Endothelial cell of umbilical vein (primary cell): ENCODE measurements around the gene ADGRG7. TPM values are rescaled to one million over a fixed set of nuclear protein-coding genes. Genes with fewer than 3 reads are reported as not detected.
"Not testable (repeated sequence)": the region's sequence is repeated elsewhere in the genome, so short reads cannot be mapped to it uniquely, and the experiment has no call there.

Source experiments
- BruUV-seq: library from RNA; stranded (reverse); fragments of 400-500 nt; replicated peaks from 2 replicates; lab custom pipeline; 2021; lab: Mats Ljungman, UMichigan
- CTCF ChIA-PET: fragments of 300-600, 350-600 bp; sonication (Branson Sonifier 250); formaldehyde crosslinking; loops from one replicate; lab custom pipeline; 2021; ENCODE audit warnings: antibody characterized with exemption, inconsistent platforms; lab: Charles Lee
- POLR2A ChIA-PET: fragments of 300-600, 350-600 bp; sonication (Branson Sonifier 250); formaldehyde crosslinking; loops from one replicate; lab custom pipeline; 2021; ENCODE audit warnings: antibody characterized with exemption, inconsistent platforms; lab: Charles Lee
- DNase-seq: peaks from one replicate; pipeline ENCODE4 v3.0.0-alpha.2; 2011; ENCODE audit warnings: low read depth, low spot score
- FAIRE-seq: peaks from 2 replicates; lab custom pipeline; 2011; peaks lifted over from hg19 to GRCh38; lab: Jason Lieb, UNC
- H2AFZ ChIP-seq: 2 replicates; pipeline ENCODE4 v1.6.0; 2012; ENCODE audit warnings: low read depth, low read length, control low read depth, inconsistent platforms
- H3K27ac ChIP-seq: 2 replicates; pipeline ENCODE4 v1.5.1; 2011; ENCODE audit warnings: low read depth, mild to moderate bottlenecking, control low read depth, low read length, moderate library complexity; ENCODE audit not compliant: insufficient read depth
- H3K27me3 ChIP-seq, 2 experiments: 2 replicates each; pipeline versions ENCODE4 v1.6.0 to v1.6.1; 2011; ENCODE audit warnings: low read length in 2 of 2, mixed read lengths in 1 of 2; ENCODE audit not compliant: control insufficient read depth in 2 of 2, insufficient read depth in 2 of 2
- H3K36me3 ChIP-seq, 2 experiments: 2 replicates in 1 of 2; 3 replicates in 1 of 2; pipeline ENCODE4 v1.5.1; 2011; ENCODE audit warnings: low read length in 2 of 2, mild to moderate bottlenecking in 1 of 2, moderate library complexity in 1 of 2; ENCODE audit not compliant: control insufficient read depth in 2 of 2, insufficient read depth in 2 of 2; ENCODE audit errors: extremely low read depth in 1 of 2
- H3K4me1 ChIP-seq: 3 replicates; pipeline ENCODE4 v1.5.1; 2011; ENCODE audit warnings: mild to moderate bottlenecking, low read length; ENCODE audit not compliant: control insufficient read depth, insufficient read depth; ENCODE audit errors: extremely low read depth
- H3K4me2 ChIP-seq: 2 replicates; pipeline ENCODE4 v1.6.1; 2011; ENCODE audit warnings: low read length, control low read depth, mixed read lengths; ENCODE audit not compliant: insufficient read depth
- H3K4me3 ChIP-seq, 3 experiments: fragments of 200-600 bp in 1 of 3; sonication (generic), shearing (Covaris generic) in 1 of 3; replicated peaks in 1 of 3; 2 replicates each; pipeline ENCODE4 v1.5.1; 2011 to 2016; ENCODE audit warnings: control low read depth in 3 of 3, low read length in 3 of 3, mild to moderate bottlenecking in 2 of 3, inconsistent platforms in 1 of 3, low read depth in 1 of 3, moderate library complexity in 1 of 3; ENCODE audit not compliant: insufficient read depth in 1 of 3
- H3K79me2 ChIP-seq: 2 replicates; pipeline ENCODE4 v1.6.0; 2012; ENCODE audit warnings: low read length, inconsistent platforms; ENCODE audit not compliant: control insufficient read depth, insufficient read depth
- H3K9ac ChIP-seq: replicated peaks from 2 replicates; pipeline ENCODE3; 2011; ENCODE audit warnings: low read length, control low read depth; ENCODE audit not compliant: insufficient read depth; ENCODE audit errors: extremely low read depth
- H3K9me1 ChIP-seq: replicated peaks from 3 replicates; pipeline ENCODE4 v1.6.0; 2011; ENCODE audit warnings: mild to moderate bottlenecking, low read length; ENCODE audit not compliant: control insufficient read depth, insufficient read depth; ENCODE audit errors: extremely low read depth
- H3K9me3 ChIP-seq: replicated peaks from 2 replicates; pipeline ENCODE4 v1.5.1; 2012; ENCODE audit warnings: low read length, inconsistent platforms; ENCODE audit not compliant: control insufficient read depth, insufficient read depth
- H4K20me1 ChIP-seq: replicated peaks from 2 replicates; pipeline ENCODE3; 2011; ENCODE audit warnings: mild to moderate bottlenecking, low read length; ENCODE audit not compliant: control insufficient read depth, insufficient read depth; ENCODE audit errors: extremely low read depth
- CTCF ChIP-seq, 2 donors: IDR thresholded peaks; 1 replicate in 1 of 2; 2 replicates in 1 of 2; pipeline ENCODE4 v1.5.1; 2011; ENCODE audit warnings: low read length in 2 of 2, mild to moderate bottlenecking in 2 of 2, moderate library complexity in 2 of 2, control low read depth in 1 of 2, inconsistent platforms in 1 of 2, low read depth in 1 of 2; ENCODE audit not compliant: insufficient read depth in 1 of 2; ENCODE audit errors: extremely low read depth in 1 of 2
- EZH2 ChIP-seq: IDR thresholded peaks from 2 replicates; pipeline ENCODE4 v1.6.1; 2012; ENCODE audit warnings: borderline replicate concordance, low read depth, mild to moderate bottlenecking, moderate library complexity, low read length, inconsistent platforms; ENCODE audit not compliant: severe bottlenecking
- FOS ChIP-seq: IDR thresholded peaks from 2 replicates; pipeline ENCODE4 v1.6.1; 2011; ENCODE audit warnings: mild to moderate bottlenecking, low read length, moderate library complexity, borderline replicate concordance; ENCODE audit not compliant: insufficient read depth
- GATA2 ChIP-seq: IDR thresholded peaks from 2 replicates; pipeline ENCODE4 v1.7.0; 2011; ENCODE audit warnings: low read depth, mild to moderate bottlenecking, moderate library complexity, mixed read lengths, low read length; ENCODE audit not compliant: insufficient read length, insufficient read depth
- JUN ChIP-seq: IDR thresholded peaks from 2 replicates; pipeline ENCODE4 v1.6.1; 2011; ENCODE audit warnings: borderline replicate concordance, low read depth; ENCODE audit not compliant: insufficient read length, insufficient read depth
- MYC ChIP-seq: IDR thresholded peaks from one replicate; pipeline ENCODE4 v1.6.1; 2011; ENCODE audit warnings: mild to moderate bottlenecking, low read depth, low read length
- POLR2A ChIP-seq: IDR thresholded peaks from 2 replicates; pipeline ENCODE4 v1.6.1; 2012; ENCODE audit warnings: low read depth, mild to moderate bottlenecking, control low read depth, low read length
- POLR2AphosphoS5 ChIP-seq: IDR thresholded peaks from 2 replicates; pipeline ENCODE4 v1.6.1; 2012; ENCODE audit warnings: low read depth, mild to moderate bottlenecking, control low read depth, low read length, moderate library complexity; ENCODE audit not compliant: insufficient read depth
- dilution Hi-C: fragments of 300-500 bp; cut with MboI; formaldehyde crosslinking; loops from one replicate; pipeline ENCODE4 v1.15.0; 2019; ENCODE audit warnings: low sequenced_read_pairs; ENCODE audit not compliant: extremely low pct_ligation_motif_present
- intact Hi-C: fragments of 100-400 bp; cut with micrococcal nuclease; formaldehyde crosslinking; loops from one replicate; pipeline ENCODE4 v1.10.0; 2022
- polyA plus RNA-seq, 4 experiments: library from polyadenylated mRNA; depleted of rRNA in 3 of 4; stranded (reverse) in 3 of 4; unstranded in 1 of 4; fragments of >200 nt; gene quantifications; 2 replicates each; pipeline versions ENCODE4 v1.2.1 to v1.2.3, GENCODE V29; 2011 to 2012; ENCODE audit warnings: missing spikeins in 1 of 4
- total RNA-seq: library from RNA; stranded (reverse); gene quantifications from 2 replicates; pipeline ENCODE4 v1.2.3, GENCODE V29; 2021
- TF ChIP-seq, protein P1 (sequence below): IDR thresholded peaks from 2 replicates; pipeline ENCODE4 v1.6.1; 2011; ENCODE audit not compliant: insufficient read depth, insufficient read length

Gene ADGRG7
- total and polyA plus RNA-seq, 2 donors (not counting 3 experiments of a cell fraction or from before 2014, with no cell fraction given), result not detected

- no peak overlapping the region for H3K4me3 ChIP-seq
- no peak for DNase-seq
- H3K36me3 ChIP-seq, result no peaks in the 10 kb centered on the region
- BruUV-seq, result no TSS peak
- intact Hi-C loops, result no loop called here
- ChIA-PET CTCF (no interaction called here), POLR2A (interaction anchor here (0.6 kb wide), 1 partner anchor 8 kb away, joined by 4 read pairs; no protein-coding TSS in a partner anchor)
- peaks cover 0 to 25% of the 10 kb centered on the region in 2 experiments for H3K27me3 ChIP-seq
- no peak overlapping the region for H2AFZ ChIP-seq
- FAIRE-seq, result no peak
- H3K27ac ChIP-seq, result no peak overlapping the region
- H4K20me1 ChIP-seq, result no peaks in the 10 kb centered on the region
- H3K4me1 ChIP-seq, result no peaks in the 10 kb centered on the region
- dilution Hi-C loops, result no loop called here
- no peaks in the 10 kb centered on the region for H3K79me2 ChIP-seq
- H3K9me1 ChIP-seq, result no peaks in the 10 kb centered on the region
- TF ChIP-seq CTCF (IDR thresholded peaks at IDR 0.05; ENCODE audit: extremely low read depth in 1 of 2, insufficient read depth in 1 of 2, low read depth in 1 of 2, low read length in 2 of 2) (no peak), EZH2 (no peak), POLR2A (no peak), FOS (no peak), GATA2 (no peak), MYC (no peak), POLR2AphosphoS5 (no peak), JUN (no peak)
- TF ChIP-seq, protein P1, sequence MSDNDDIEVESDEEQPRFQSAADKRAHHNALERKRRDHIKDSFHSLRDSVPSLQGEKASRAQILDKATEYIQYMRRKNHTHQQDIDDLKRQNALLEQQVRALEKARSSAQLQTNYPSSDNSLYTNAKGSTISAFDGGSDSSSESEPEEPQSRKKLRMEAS, result no peak
- no peak overlapping the region for H3K9ac ChIP-seq
- no peak overlapping the region for H3K4me2 ChIP-seq
- no peaks in the 10 kb centered on the region for H3K9me3 ChIP-seq
These were observed 55.8 kb downstream of the ADGRG7 start for GRCh38 chr3:100665230-100665629.

- FAIRE-seq, H3K27ac ChIP-seq, dilution Hi-C loops, intact Hi-C loops, H3K9me3 ChIP-seq, BruUV-seq, H3K36me3 ChIP-seq, H3K9me1 ChIP-seq, H3K4me2 ChIP-seq, H4K20me1 ChIP-seq, H3K9ac ChIP-seq, H2AFZ ChIP-seq, DNase-seq, H3K4me1 ChIP-seq, H3K4me3 ChIP-seq, H3K79me2 ChIP-seq, POLR2A ChIA-PET: not testable (repeated sequence)
- peaks cover 0 to 25% of the 10 kb centered on the region in 2 experiments for H3K27me3 ChIP-seq
- CTCF ChIA-PET, result interaction anchor here (1.4 kb wide), 1 partner anchor 25 kb away, joined by 4 read pairs; no protein-coding TSS in a partner anchor
These were observed 57.3 kb downstream of the ADGRG7 start for GRCh38 chr3:100666699-100667098.

GRCh38 chr3:100667316-100667715, 57.9 kb downstream of the ADGRG7 start:
- FAIRE-seq, H3K4me3 ChIP-seq, H3K9ac ChIP-seq, H4K20me1 ChIP-seq, H3K4me1 ChIP-seq, BruUV-seq, POLR2A ChIA-PET, H3K36me3 ChIP-seq, intact Hi-C loops, dilution Hi-C loops, H3K4me2 ChIP-seq, H3K9me1 ChIP-seq, H3K9me3 ChIP-seq, DNase-seq, H3K27ac ChIP-seq, H3K79me2 ChIP-seq, H2AFZ ChIP-seq: not testable (repeated sequence)
- CTCF ChIA-PET, result interaction anchor here (1.4 kb wide), 1 partner anchor 26 kb away, joined by 4 read pairs; no protein-coding TSS in a partner anchor
- H3K27me3 ChIP-seq, result peaks cover 0 to 24% of the 10 kb centered on the region in 2 experiments
